GM21825 (cell line): ENCODE measurements around the gene PGRMC1.
A peak's percentile ranks its signal among the peaks of the same experiment; 100 is the strongest.
"Not testable (repeated sequence)": the region's sequence is repeated elsewhere in the genome, so short reads cannot be mapped to it uniquely, and the experiment has no call there.

ENCODE experiments used
- ATAC-seq: cut with Tn5 transposase; IDR thresholded peaks from one replicate; pipeline ENCODE4 v1.9.1; 2021; ENCODE audit warnings: mild to moderate bottlenecking, moderate library complexity; ENCODE audit not compliant: unreplicated experiment

Gene PGRMC1

GRCh38 chrX:119231936-119232445 is 4.1 kb upstream of the PGRMC1 start:
- ATAC-seq = no peak

DNA sequence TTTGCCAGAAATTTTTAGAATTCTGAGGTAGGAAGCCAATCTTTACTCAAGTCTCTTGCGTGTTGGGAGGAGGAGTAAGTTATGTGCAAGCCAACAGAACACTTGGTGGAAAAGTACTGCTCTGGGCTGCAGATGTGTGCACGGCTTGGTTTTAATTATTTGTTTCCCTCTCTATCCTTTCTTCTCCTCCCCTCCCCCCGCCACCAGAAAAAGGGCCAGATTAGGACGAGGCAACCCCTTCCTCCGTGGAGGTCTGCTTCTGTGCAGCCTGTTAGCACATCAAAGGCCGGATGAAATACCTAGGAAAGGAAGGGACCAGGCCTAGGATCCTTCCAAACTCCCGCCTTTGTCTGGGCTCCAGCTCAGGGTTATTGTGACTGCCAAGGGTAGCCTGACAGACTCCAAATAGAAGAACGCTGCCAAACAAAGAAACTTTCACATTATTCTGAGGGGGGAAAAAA is 1.0 kb upstream of the PGRMC1 start:
- ATAC-seq = no peak

- ATAC-seq = peak; percentile 19
Measured at GRCh38 chrX:119236623-119237561, 807 bp downstream of the PGRMC1 start.

DNA sequence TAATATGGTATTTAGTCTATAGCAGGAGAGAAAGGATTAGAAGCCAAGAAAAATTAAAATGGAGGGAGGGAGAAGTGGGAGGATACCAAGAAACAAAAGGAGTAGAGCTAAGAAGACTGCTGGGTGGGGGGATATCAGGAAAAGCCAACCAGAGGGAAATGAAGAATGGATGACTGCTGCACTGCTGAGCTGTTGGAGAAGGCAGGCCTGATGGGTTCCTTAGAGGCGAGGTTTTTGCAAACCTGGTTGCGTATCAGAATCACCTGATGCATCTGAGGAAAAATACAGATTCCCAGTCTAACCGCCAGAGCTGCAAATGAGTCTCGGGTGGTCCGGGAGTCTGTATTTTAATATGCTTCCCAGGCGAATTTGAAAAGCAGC is 1.5 kb downstream of the PGRMC1 start:
- ATAC-seq = no peak

- no peak for ATAC-seq
Measured at GRCh38 chrX:119238557-119238956, 2.5 kb downstream of the PGRMC1 start.

- ATAC-seq = no peak
Measured at GRCh38 chrX:119240356-119240755, 4.3 kb downstream of the PGRMC1 start.

DNA sequence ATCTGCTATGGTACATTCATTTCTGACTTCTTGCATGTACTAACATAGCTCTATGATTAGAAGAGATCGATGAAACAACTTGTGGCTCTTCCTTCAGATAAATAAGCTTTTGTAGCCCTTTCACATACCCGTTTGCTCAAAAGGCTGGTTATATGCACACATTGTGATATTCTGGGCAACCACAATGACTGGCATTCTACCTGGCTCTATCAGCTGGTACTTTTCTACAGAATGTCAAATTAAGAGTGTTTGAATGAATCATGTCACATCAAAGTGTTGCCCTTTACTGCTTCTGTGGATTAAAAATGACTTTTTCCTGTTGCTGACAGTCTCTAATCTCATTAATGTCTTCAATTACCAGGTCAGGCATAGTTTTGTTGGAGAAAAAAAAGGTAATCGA is 11.6 kb downstream of the PGRMC1 start:
- ATAC-seq = no peak

GRCh38 chrX:119249891-119250290 is 13.8 kb downstream of the PGRMC1 start:
- ATAC-seq = no peak

DNA sequence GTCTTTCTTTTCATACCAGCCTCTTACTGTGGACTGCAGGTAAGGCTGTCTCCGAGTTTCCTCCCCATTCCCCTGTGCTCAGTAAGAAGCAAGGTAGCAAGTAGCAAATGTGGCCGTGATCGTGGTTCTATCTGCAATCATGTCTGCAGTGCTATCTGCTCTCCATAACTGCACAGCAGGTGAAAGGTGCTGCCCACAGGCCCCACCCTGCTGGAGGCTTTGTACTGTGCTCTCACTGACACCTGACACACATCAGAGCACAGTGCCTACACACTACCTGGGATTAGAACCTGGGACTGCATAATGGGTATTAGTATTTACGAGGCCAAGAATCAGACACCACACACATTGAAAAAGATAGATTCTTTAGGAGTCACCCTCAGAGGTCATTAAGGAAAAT is 15.3 kb downstream of the PGRMC1 start:
- ATAC-seq = no peak

DNA sequence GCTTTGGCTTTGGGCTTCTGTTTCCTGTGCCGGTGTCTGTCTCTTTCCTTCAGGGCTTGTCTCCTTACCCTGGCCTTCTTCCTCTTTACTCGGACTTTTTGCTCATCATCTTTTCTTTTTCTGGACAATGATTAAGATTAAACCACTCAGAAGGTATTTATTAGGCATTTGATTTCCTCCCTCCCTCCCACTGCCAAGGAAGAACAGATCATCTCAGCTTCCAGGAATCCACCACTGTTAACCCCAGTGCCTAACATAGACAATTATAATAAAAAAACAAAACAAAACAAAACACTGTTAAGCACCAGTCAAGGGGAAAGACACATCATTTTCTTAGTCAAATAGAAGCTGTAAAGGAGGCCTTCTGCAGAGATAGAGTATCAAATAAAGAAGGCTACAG is 16.6 kb downstream of the PGRMC1 start:
- ATAC-seq = no peak

GRCh38 chrX:119266364-119266995 is 30.4 kb downstream of the PGRMC1 start:
- ATAC-seq = no peak

- not testable (repeated sequence) for ATAC-seq
Measured at GRCh38 chrX:119267115-119267514, 31.0 kb downstream of the PGRMC1 start.

DNA sequence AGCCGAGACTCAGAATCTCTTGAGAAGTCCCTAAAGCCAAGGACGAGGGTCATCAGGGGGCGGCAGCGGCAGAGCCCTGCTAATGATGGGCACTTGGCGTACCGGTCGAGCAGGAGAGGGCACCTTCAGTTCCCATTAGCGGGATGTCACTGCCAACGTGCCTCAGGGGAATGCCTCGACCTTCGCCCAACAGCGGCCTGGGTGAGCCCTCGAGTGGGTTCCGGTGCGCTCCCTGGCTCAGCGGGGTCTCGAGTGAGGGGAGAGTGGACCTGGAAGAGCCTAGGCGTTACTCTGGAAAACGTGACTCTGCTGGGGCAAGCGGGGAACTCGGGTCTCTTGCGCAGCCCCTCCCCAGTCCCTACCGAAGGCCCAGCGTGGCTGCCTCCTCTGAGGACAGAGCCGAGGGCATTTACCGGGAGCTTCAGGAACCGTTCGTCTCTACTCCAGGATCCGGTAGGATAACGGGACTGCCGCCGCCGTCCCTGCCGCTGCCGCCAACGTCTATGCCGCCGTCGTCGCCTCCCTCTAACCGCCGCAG is 36.9 kb downstream of the PGRMC1 start:
- no peak for ATAC-seq

- ATAC-seq = no peak
Measured at GRCh38 chrX:119273420-119274192, 37.5 kb downstream of the PGRMC1 start.

GRCh38 chrX:119282347-119282746 is 46.3 kb downstream of the PGRMC1 start:
- not testable (repeated sequence) for ATAC-seq

DNA sequence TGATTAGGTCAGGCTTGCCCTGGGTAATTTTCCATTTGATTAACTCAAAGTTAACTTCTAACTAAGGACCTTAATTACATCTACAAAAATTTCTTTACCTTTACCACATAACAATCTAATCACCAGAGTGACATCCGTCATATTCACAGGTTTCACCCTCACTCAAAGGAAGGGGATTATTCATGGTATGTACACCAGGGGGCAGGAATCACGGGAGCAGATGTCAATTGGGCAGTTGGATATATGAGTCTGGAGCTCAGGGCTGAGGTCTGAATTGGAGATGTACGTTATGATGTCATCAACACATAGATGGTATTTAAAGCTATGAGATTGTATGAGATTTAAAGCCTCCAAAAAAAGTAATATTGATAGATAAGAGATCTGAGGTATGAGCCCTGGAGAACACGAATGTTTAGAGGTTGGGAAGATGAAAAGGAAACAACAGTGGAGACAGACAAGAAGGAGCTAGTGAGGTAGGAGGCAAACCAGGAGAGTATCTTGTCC is 52.9 kb downstream of the PGRMC1 start:
- no peak for ATAC-seq

DNA sequence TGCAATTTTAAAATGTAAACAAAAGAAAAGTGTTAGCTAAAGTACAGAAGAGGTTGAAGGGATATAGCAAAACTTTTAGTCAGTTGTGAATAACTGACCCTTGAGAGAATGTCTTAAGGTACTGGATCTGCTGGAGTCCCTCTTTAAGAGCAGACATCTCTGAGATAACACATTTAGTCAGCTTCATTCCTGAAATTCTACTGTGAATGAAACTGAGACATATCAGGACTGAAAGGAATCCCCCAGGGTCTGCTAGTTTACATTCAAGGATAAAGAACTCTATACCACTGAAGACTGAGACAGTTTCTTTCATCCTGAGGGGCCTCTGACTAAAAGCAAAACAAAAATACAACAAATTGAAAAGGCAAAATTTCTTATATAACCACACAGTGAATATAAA is 54.4 kb downstream of the PGRMC1 start:
- ATAC-seq = no peak

DNA sequence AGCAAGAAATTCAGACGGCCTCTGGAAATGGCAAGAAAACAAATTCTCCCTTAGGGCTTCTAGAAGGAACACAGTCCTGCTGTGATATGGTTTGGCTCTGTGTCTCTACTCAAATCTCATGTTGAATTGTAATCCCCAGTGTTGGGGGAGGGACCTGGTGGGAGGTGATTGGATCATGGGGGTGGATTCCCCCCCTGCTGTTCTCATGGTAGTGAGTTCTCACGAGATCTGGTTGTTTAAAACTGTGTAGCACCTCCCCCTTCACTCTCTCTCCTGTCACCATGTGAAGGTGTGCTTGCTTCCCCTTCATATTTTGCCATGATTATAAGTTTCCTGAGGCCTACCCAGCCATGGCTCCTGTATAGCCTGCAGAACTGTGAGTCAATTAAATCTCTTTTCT is 55.2 kb downstream of the PGRMC1 start:
- ATAC-seq = not testable (repeated sequence)

DNA sequence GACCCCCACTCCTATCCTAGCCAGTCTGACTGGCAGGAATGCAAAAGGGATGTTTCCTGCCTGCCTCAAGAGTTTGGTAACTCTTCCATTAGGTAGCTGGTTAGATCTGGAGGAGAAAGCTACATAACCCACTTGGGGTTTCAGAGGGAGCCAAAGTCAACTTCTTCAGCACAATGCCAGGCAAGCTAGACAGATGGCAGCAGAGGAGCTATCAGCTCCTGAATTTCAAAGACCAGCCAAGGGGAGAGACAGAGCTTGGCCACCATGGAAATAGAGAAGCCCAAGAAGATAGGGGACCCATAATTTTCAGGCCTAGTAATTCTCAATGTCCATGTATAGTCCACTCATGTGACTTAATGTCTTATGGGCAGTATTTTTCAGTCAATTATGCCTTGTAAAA is 56.4 kb downstream of the PGRMC1 start:
- no peak for ATAC-seq
